Stimulated activated CD4-positive, alpha-beta T cell treated with anti-CD3 and anti-CD28 coated beads, Interleukin-15, amount 100 ng/mL, for 1 hour (primary cell): ENCODE data around the gene ACAP2.
"Not testable (repeated sequence)": the region's sequence is repeated elsewhere in the genome, so short reads cannot be mapped to it uniquely, and the experiment has no call there.

Source experiments
- DNase-seq, 2 donors: peaks; one replicate each; pipeline ENCODE4 v3.0.0-alpha.2; 2020; ENCODE audit warnings: low read depth in 1 of 2, low spot score in 1 of 2

The ACAP2 gene

GRCh38 chr3:195388380-195388779, 54.4 kb downstream of the ACAP2 start:
- no peak for DNase-seq

GRCh38 chr3:195386739-195387138, 56.1 kb downstream of the ACAP2 start:
- DNase-seq = no peak

GRCh38 chr3:195385526-195385925, 57.3 kb downstream of the ACAP2 start:
- DNase-seq = no peak

GRCh38 chr3:195384952-195385351, 57.9 kb downstream of the ACAP2 start:
- DNase-seq = no peak

GRCh38 chr3:195372220-195372619, 70.6 kb downstream of the ACAP2 start:
- no peak for DNase-seq

GRCh38 chr3:195366200-195366925, 76.5 kb downstream of the ACAP2 start:
- no peak for DNase-seq

GRCh38 chr3:195365371-195365770, 77.4 kb downstream of the ACAP2 start:
- no peak for DNase-seq

GRCh38 chr3:195357797-195358196, 85.0 kb downstream of the ACAP2 start:
- not testable (repeated sequence) for DNase-seq

GRCh38 chr3:195356151-195357086, 86.4 kb downstream of the ACAP2 start:
- DNase-seq = no peak

GRCh38 chr3:195354009-195354408, 88.8 kb downstream of the ACAP2 start:
- DNase-seq = not testable (repeated sequence)

GRCh38 chr3:195352895-195353488, 89.8 kb downstream of the ACAP2 start:
- DNase-seq = no peak

- no peak for DNase-seq
Observed at GRCh38 chr3:195348426-195349115, 94.2 kb downstream of the ACAP2 start.

- DNase-seq = no peak
Observed at GRCh38 chr3:195337747-195338146, 105.1 kb downstream of the ACAP2 start.

- DNase-seq = no peak
Observed at GRCh38 chr3:195334967-195335366, 107.9 kb downstream of the ACAP2 start.

GRCh38 chr3:195319060-195319459, 123.8 kb downstream of the ACAP2 start:
- DNase-seq = no peak

- DNase-seq = no peak
Observed at GRCh38 chr3:195312714-195313113, 130.1 kb downstream of the ACAP2 start.

GRCh38 chr3:195307711-195308110, 135.1 kb downstream of the ACAP2 start:
- no peak for DNase-seq

- no peak for DNase-seq
Observed at GRCh38 chr3:195306369-195306768, 136.5 kb downstream of the ACAP2 start.

- no peak for DNase-seq
Observed at GRCh38 chr3:195302431-195302830, 140.4 kb downstream of the ACAP2 start.

- DNase-seq = no peak
Observed at GRCh38 chr3:195297446-195297845, 145.4 kb downstream of the ACAP2 start.

GRCh38 chr3:195296662-195297061, 146.2 kb downstream of the ACAP2 start:
- DNase-seq = no peak
